Epithelial cell of proximal tubule (primary cell): ENCODE results near the gene PRAF2. TPM values are rescaled to one million over a fixed set of nuclear protein-coding genes. Genes with fewer than 3 reads are reported as not detected.

ENCODE experiments used
- DNase-seq: peaks from one replicate; pipeline ENCODE4 v3.0.0-alpha.2; 2011; ENCODE audit warnings: low read depth
- H3K4me3 ChIP-seq: 2 replicates; pipeline ENCODE4 v1.5.1; 2011; ENCODE audit warnings: low read depth, mild to moderate bottlenecking, low read length
- CTCF ChIP-seq: conservative IDR thresholded peaks from 2 replicates; pipeline ENCODE4 v1.5.1; 2012; ENCODE audit warnings: low read depth, mild to moderate bottlenecking, low read length
- total RNA-seq: library from RNA; depleted of rRNA; stranded (reverse); fragments of >200 nt; gene quantifications from 2 replicates; pipeline ENCODE4 v1.2.3, GENCODE V29; 2015

The PRAF2 gene
- total RNA-seq = 13.5 and 16.7 TPM in 2 replicates

- TF ChIP-seq CTCF = no peak
- peak; percentile 12 for DNase-seq
- H3K4me3 ChIP-seq = peak within 1 kb of the TSS; percentile 71
These were observed at the start of gene PRAF2 for GRCh38 chrX:49073601-49074575. Gene PRAF2, minus strand, starts transcription at chrX:49074002. Its CDS starts 15 bp downstream, at chrX:49073987.

GRCh38 chrX:49122499-49122898 lies 48.7 kb upstream of the PRAF2 start:
- no peak for TF ChIP-seq CTCF
- no peak for DNase-seq
- peak overlapping the region; percentile 80 for H3K4me3 ChIP-seq

GRCh38 chrX:49120091-49120490 lies 46.3 kb upstream of the PRAF2 start:
- no peak for DNase-seq
- H3K4me3 ChIP-seq = no peak overlapping the region
- peak; percentile 21 for TF ChIP-seq CTCF

- no peak overlapping the region for H3K4me3 ChIP-seq
- TF ChIP-seq CTCF = no peak
- DNase-seq = no peak
These were observed 43.8 kb upstream of the PRAF2 start for GRCh38 chrX:49117581-49117980.

GRCh38 chrX:49116716-49117115 lies 42.9 kb upstream of the PRAF2 start:
- no peak for TF ChIP-seq CTCF
- no peak for DNase-seq
- no peak overlapping the region for H3K4me3 ChIP-seq

GRCh38 chrX:49116076-49116475 lies 42.3 kb upstream of the PRAF2 start:
- no peak overlapping the region for H3K4me3 ChIP-seq
- no peak for TF ChIP-seq CTCF
- no peak for DNase-seq
